Activated CD4-positive, alpha-beta memory T cell treated with anti-CD3 and anti-CD28 coated beads, Interleukin-2, amount 10 ng/mL, durations not matched to agents 7 days and 5 days (primary cell): ENCODE data around the gene CCL22. TPM values are rescaled to one million over a fixed set of nuclear protein-coding genes. Genes with fewer than 3 reads are reported as not detected.

ENCODE experiments used
- CTCF ChIA-PET: fragments of 350-600 bp; sonication (Branson Sonifier 250); formaldehyde crosslinking; loops from one replicate; lab custom pipeline; 2021; ENCODE audit warnings: antibody characterized with exemption, inconsistent platforms; lab: Charles Lee
- POLR2A ChIA-PET: fragments of 350-600 bp; sonication (Branson Sonifier 250); formaldehyde crosslinking; loops from one replicate; lab custom pipeline; 2021; ENCODE audit warnings: antibody characterized with exemption; lab: Charles Lee
- DNase-seq: peaks from one replicate; pipeline ENCODE4 v3.0.0-alpha.2; 2020
- H3K27ac Mint-ChIP-seq: one replicate; pipeline ENCODE4 v1.8.0; 2021; ENCODE audit warnings: mild to moderate bottlenecking, mixed read lengths
- H3K27me3 Mint-ChIP-seq: one replicate; pipeline ENCODE4 v1.8.0; 2021; ENCODE audit warnings: mixed read lengths
- H3K36me3 Mint-ChIP-seq: one replicate; pipeline ENCODE4 v1.8.0; 2021; ENCODE audit warnings: low read depth, mixed read lengths
- H3K4me1 Mint-ChIP-seq: one replicate; pipeline ENCODE4 v1.8.0; 2021; ENCODE audit warnings: mixed read lengths
- H3K4me3 Mint-ChIP-seq: one replicate; pipeline ENCODE4 v1.8.0; 2021; ENCODE audit warnings: mild to moderate bottlenecking, mixed read lengths
- H3K9me3 Mint-ChIP-seq: one replicate; pipeline ENCODE4 v1.8.0; 2021; ENCODE audit warnings: mixed read lengths
- total RNA-seq, 2 experiments: library from RNA; stranded (reverse); gene quantifications; one replicate each; pipeline ENCODE4 v1.2.3, GENCODE V29; 2021

The CCL22 gene
- total RNA-seq, 2 experiments from 2014 or later: 0.10 TPM; not detected in 1

GRCh38 chr16:57413301-57413730, 54.7 kb downstream of the CCL22 start:
- POLR2A ChIA-PET: interaction anchor here (1.4 kb wide), 1 partner anchor 113 kb away, joined by 3 read pairs; no protein-coding TSS in a partner anchor
- Mint-ChIP-seq H3K36me3 (no peaks in the 10 kb centered on the region), H3K4me3 (no peak overlapping the region), H3K4me1 (peaks cover 11% of the 10 kb centered on the region), H3K9me3 (no peaks in the 10 kb centered on the region), H3K27me3 (peaks cover 5% of the 10 kb centered on the region), H3K27ac (no peak overlapping the region)
- no peak for DNase-seq
- CTCF ChIA-PET: no interaction called here

GRCh38 chr16:57413733-57414132, 55.1 kb downstream of the CCL22 start:
- no peak overlapping the region for H3K4me3 Mint-ChIP-seq
- H3K9me3 Mint-ChIP-seq: no peaks in the 10 kb centered on the region
- ChIA-PET CTCF (no interaction called here), POLR2A (interaction anchor here (1.4 kb wide), 1 partner anchor 113 kb away, joined by 3 read pairs; no protein-coding TSS in a partner anchor)
- peaks cover 14% of the 10 kb centered on the region for H3K4me1 Mint-ChIP-seq
- peaks cover 6% of the 10 kb centered on the region for H3K27me3 Mint-ChIP-seq
- DNase-seq: no peak
- no peak overlapping the region for H3K27ac Mint-ChIP-seq
- H3K36me3 Mint-ChIP-seq: no peaks in the 10 kb centered on the region

Other genes starting within 250 kb of the CCL22 start
- 100 to 1,000 TPM; 112 to 115 TPM for gene PSME3IP1, start 172.7 kb upstream of the CCL22 start, total RNA-seq
- 10 to 100 TPM; 34.1 to 39.3 TPM for gene RSPRY1, start 172.5 kb upstream of the CCL22 start, total RNA-seq
- 10 to 100 TPM; 32.8 to 32.9 TPM for gene ARL2BP, start 113.5 kb upstream of the CCL22 start, total RNA-seq
- under 1 TPM in 1 of 2 experiments, not detected in 1; 0.18 TPM for gene PLLP, start 74.1 kb upstream of the CCL22 start, total RNA-seq
- gene CX3CL1, start 13.7 kb downstream of the CCL22 start, total RNA-seq: not detected
- gene CCL17, start 46.0 kb downstream of the CCL22 start, total RNA-seq: not detected
- gene CIAPIN1, start 88.6 kb downstream of the CCL22 start, total RNA-seq: 10 to 100 TPM; 35.8 to 36.1 TPM
- gene COQ9, start 88.7 kb downstream of the CCL22 start, total RNA-seq: 10 to 100 TPM; 28.5 to 29.0 TPM
- 10 to 100 TPM; 47.8 to 48.8 TPM for gene POLR2C, start 103.9 kb downstream of the CCL22 start, total RNA-seq
- gene DOK4, start 127.7 kb downstream of the CCL22 start, total RNA-seq: 1 to 10 TPM; 2.5 to 3.4 TPM
- gene CCDC102A, start 177.8 kb downstream of the CCL22 start, total RNA-seq: 1 to 10 TPM; 9.1 to 9.7 TPM
- 10 to 100 TPM; 12.3 to 12.4 TPM for gene ADGRG5, start 183.9 kb downstream of the CCL22 start, total RNA-seq